ENCODE results near the gene ABHD6.

DNA sequence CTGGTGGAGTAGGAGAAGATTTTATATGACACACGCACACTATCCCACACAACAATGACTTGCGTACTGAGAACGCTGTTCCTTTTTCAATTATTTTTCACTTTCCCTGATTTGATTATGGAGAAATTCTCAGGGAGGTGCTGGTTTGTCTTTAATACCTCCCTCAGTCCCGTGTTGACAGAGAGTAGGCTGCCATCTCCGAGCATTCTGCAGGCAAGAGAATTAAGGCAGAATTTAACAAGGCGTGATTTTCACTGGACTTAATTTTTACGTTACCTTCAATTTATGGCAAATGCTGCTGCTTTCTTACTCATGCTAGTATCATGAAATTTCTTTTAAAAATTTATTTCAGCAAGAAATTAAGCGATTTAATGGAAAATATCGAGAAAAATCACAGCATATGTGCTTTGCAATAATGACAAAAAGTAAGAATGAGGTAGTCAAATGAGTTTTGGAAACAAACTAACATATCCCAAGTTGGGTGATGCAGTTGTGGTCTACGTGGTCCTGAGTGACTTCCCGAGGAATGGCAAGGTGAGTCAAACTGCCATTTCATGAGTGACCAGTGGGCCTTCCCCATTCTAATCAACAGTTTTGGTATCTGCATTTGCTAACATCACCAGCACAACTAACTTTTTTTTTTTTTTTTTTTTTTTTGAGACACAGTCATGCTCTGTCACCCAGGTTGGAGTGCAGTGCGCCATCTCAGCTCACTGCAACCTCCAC lies 43.7 kb upstream of the ABHD6 start:
- TF ChIP-seq SRF (IDR thresholded peaks at IDR 0.05; ENCODE audit: low read depth) (no peak), ELF1 (IDR thresholded peaks at IDR 0.05; ENCODE audit: borderline replicate concordance, low read depth) (no peak), EZH2 (IDR thresholded peaks at IDR 0.05) (no peak), POLR2A (IDR thresholded peaks at IDR 0.05; ENCODE audit: borderline replicate concordance, extremely low read depth, insufficient read depth, insufficient read length) (no peak), FOSL1 (IDR thresholded peaks at IDR 0.05; ENCODE audit: low read depth) (no peak), JUND (IDR thresholded peaks at IDR 0.05) (no peak), TCF7L2 (IDR thresholded peaks at IDR 0.05; ENCODE audit: borderline replicate concordance, extremely low read depth, insufficient read depth, insufficient read length) (no peak), RAD21 (IDR thresholded peaks at IDR 0.05; ENCODE audit: low read depth) (no peak), SIN3A (IDR thresholded peaks at IDR 0.05; ENCODE audit: low read depth) (no peak)
- TF ChIP-seq, protein P1, sequence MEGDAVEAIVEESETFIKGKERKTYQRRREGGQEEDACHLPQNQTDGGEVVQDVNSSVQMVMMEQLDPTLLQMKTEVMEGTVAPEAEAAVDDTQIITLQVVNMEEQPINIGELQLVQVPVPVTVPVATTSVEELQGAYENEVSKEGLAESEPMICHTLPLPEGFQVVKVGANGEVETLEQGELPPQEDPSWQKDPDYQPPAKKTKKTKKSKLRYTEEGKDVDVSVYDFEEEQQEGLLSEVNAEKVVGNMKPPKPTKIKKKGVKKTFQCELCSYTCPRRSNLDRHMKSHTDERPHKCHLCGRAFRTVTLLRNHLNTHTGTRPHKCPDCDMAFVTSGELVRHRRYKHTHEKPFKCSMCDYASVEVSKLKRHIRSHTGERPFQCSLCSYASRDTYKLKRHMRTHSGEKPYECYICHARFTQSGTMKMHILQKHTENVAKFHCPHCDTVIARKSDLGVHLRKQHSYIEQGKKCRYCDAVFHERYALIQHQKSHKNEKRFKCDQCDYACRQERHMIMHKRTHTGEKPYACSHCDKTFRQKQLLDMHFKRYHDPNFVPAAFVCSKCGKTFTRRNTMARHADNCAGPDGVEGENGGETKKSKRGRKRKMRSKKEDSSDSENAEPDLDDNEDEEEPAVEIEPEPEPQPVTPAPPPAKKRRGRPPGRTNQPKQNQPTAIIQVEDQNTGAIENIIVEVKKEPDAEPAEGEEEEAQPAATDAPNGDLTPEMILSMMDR (IDR thresholded peaks at IDR 0.05 in 2 of 3, conservative IDR thresholded peaks at IDR 0.05 in 1 of 3; ENCODE audit: borderline replicate concordance in 1 of 3, insufficient read depth in 1 of 3, low read depth in 2 of 3, low read length in 2 of 3) = no peak
- TF ChIP-seq, protein P2, sequence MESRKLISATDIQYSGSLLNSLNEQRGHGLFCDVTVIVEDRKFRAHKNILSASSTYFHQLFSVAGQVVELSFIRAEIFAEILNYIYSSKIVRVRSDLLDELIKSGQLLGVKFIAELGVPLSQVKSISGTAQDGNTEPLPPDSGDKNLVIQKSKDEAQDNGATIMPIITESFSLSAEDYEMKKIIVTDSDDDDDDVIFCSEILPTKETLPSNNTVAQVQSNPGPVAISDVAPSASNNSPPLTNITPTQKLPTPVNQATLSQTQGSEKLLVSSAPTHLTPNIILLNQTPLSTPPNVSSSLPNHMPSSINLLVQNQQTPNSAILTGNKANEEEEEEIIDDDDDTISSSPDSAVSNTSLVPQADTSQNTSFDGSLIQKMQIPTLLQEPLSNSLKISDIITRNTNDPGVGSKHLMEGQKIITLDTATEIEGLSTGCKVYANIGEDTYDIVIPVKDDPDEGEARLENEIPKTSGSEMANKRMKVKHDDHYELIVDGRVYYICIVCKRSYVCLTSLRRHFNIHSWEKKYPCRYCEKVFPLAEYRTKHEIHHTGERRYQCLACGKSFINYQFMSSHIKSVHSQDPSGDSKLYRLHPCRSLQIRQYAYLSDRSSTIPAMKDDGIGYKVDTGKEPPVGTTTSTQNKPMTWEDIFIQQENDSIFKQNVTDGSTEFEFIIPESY (IDR thresholded peaks at IDR 0.05; ENCODE audit: extremely low read depth, insufficient replicate concordance, low read length) = no peak
- TF ChIP-seq, protein P3, sequence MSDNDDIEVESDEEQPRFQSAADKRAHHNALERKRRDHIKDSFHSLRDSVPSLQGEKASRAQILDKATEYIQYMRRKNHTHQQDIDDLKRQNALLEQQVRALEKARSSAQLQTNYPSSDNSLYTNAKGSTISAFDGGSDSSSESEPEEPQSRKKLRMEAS (IDR thresholded peaks at IDR 0.05) = no peak
